Measurements from ENCODE around the gene CD63.
A peak's percentile ranks its signal among the peaks of the same experiment; 100 is the strongest.

The CD63 gene

DNA sequence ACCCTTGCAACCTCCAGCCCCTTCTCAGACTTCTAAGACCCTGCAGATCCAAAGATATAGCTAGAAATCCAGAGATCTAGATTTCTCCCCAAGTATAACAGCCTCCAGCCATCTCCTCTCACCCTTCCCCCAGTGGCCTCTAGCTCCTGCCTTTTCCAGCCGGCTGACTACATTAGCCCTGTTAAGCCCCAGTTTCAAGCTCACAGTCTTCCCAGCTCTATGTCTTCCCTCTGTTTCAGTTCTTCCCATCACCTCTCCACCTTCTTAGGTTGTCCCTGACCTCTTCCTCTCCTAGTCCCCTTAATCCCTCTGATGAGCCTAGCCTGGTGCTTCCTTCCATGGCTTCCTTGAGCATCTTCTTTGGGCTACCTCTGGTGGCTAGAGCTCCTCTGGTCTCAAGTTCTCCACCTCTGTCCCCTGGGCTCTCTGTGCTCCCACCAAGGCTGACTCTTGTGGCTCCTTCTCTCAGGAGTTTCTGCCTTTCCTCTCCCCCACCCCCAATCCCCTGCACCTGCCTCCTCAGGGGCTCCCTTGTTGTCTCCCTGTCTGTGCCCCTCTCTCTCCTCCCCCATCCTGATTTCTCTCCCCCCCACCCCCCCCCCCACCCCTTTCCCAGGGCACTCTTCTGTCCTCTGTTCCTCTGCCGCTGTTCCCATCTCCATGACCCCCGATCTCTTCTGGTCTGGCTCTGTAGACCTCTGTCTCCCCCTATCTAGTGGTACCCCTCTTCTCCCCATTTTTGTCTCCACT is 13.3 kb upstream of the CD63 start:
- no peak for DNase-seq

DNA sequence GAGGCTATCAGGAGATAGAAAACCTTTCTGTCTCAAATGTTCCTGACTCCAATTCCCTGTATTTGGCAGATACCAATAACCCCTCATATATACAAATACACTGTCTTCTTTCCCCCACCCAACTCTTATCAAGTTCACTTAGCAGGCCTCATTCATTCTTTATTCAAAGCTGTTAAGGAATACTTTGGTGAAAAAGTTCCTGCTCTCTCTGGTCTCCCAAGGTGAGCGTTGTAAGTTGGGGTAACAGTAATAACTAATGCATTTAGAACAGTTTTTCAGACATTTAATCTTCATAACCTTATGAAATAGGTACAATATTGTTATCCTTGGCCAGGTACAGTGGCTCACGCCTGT is 10.2 kb upstream of the CD63 start:
- no peak for DNase-seq

DNA sequence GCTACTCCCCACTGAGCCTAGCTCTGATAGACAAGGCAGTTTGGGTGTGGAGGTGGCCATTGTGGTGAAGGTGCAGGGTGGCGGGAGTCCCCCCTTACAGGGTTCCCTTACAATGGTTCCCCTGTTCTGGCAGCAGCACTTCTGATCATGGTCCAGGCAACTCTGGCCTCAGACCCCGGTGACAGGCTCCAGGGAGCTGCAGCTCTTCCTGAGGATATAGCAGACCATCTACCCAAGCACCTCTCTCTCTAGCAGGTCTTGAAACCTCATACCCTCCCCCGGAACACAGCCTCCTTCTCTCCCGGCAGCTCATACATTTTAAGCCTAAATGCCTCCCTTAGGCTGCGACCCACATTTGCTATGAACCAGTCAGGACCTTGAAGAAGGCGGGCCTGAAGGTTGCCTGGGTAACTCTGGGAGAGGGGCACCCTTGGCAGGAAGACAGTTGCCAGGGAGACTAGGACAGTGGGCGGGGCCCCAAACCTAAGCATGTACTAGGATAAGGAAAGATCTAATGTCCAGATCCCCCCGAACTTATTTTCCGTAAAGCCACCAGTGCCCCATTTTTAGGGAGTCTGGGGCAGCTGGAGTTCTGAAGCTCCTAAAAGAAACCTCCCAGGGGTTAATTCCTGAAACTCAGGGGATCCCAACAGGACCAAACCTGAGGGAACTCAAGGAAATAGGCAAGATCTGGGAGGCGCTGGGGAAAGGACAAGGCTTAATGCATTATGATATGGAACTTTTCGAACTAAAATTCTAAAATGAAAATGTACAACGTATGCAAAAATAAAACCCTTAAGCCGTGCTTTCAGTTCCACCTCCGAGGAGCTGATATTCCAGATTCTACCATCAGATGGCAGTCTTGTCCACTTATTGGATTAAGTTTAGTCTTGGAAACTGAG is 9.6 kb upstream of the CD63 start:
- DNase-seq: peak in 54 of 56 donors; percentile 33 to 94 (median 78)

DNA sequence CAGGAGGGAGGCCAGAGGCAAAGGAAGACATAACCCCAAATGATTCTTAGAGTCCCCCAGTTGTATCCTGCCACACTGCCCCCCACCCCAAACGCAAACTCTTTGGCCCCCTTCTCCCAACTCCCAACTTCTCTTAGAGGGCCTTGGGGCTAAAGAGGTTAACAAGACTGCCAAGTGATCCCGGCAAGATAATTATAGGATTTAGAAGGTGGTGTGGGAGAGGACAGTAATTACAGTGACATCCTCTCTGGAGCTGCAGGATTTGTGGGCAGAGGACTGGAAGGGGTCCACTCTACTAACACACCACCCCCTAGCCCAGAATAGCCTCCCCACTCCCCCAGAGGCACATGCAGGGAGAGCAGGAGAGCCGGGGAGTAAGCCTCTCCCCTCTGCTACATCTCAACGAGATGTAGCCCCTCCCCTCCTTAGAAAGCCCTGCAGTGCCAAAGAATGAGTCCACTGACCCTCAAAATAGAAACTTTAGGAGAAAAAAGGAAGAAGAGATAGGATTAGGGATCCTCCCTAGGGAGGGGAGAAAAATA is 8.8 kb upstream of the CD63 start:
- peak in 4 of 56 donors; percentile 41 to 58 (median 50) for DNase-seq

DNA sequence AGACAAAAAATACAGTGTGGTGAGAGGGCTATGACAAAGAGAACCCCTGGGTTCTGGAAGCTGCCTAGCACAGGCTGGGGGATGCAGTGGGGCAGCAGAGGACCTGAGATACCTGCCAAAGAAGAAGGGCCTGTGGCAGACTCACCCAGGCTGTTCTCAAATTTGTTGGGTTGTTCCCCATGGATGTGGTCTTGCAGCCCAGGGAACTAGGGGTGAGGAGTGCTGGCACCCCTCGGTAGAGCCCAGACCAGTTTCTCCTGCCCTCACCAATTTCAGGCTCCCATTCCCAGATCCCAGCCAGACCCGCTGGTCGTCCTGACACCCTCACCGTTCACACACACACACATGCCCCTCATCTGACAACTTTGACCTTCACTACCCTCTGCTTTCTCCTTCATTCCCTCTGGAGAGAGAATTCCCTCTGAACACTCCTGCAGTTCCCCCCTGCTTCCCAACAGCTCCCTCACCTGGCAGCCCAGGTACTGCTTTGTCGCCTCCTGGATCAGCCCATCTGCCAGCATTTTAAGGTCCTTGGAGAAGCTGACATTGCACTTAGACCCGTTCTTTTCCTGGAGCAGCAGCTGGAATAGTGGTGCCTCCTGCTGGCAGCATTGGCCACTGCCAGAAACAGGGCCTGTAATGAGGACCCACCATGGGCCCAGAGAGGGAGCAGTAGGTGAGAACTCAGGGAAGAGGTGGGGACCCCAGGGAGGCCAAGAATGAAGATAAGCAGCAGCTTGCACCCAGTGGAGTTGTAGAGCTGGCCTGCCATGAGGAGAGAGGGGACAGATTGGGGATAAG is 8.2 kb upstream of the CD63 start:
- peak in 45 of 56 donors; percentile 17 to 79 (median 43) for DNase-seq

DNA sequence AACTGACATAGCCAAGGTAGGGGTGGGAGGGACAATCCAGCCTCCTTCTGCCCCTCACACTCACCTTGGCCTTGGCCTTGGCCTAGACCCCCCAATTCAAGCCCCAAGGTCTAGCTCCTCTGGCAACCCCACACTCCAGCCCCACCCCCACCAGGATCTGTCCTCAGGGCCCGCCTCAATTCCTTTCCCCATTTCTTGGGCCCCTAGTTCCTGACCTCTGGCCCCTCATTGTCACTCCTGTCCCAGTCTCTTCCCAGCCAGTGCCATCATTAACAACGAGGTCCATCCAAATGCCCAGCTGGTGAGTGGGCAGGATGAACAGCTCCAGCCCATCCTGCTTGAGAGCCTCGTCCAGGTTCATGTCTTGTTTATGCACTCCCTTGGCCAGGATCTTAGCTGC is 7.3 kb upstream of the CD63 start:
- DNase-seq: no peak

DNA sequence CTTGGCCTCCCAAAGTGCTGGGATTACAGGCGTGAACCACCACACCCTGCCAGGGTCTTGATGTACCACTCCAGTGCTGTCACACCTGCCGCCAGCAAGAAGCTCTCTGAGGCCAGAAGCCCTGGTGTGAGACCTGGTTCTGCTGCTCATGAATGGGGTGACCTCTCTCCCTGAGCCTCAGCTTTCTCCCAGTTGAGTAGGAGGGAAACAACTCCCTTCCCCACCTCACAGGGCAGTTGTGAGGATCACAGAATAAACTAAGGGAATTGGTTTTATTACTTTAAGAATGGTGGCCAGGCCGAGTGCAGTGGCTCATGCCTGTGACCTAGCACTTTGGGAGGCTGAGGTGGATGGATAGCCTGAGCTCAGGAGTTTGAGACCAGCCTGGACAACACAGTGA is 5.8 kb upstream of the CD63 start:
- DNase-seq: no peak

DNA sequence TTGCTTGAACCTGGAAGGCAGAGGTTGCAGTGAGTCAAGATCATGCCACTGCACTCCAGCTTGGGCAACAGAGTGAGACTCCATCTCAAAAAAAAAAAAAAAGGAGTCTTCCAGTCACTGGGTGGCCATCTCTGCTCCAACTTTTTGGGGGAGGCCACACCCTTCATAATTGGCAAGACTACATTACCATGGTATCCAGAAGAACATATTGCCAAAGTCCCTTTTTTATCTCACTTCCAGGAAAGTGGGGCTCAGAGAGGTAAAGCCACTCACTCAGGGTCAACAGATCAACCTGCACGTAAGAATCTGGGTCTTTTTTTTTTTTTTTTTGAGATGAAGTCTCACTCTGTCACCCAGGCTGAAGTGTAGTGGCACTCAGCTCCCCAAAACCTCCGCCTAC is 5.0 kb upstream of the CD63 start:
- DNase-seq: no peak

DNA sequence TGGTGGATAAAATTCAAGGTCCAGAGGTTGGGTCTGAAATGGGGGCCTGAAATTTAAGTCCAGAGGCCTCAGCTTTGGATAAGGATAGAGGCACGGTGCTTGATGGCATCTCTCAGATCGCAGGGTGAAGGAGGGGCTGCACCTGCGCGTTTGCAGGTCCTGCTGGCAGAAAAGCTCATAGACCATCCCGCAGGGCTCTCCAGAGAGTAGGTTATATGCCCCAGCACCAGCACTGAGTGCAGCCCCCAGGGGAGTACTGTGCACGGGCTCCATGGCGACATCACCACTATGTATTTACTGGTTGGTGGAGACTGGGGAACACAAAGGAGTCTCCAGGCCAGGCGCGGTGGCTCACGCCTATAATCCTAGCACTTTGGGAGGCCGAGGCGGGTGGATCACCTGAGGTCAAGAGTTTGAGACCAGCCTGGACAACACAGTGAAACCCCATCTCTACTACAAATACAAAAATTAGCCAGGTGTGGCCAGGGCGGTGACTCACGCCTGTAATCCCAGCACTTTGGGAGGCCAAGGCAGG is 4.3 kb upstream of the CD63 start:
- no peak for DNase-seq

DNA sequence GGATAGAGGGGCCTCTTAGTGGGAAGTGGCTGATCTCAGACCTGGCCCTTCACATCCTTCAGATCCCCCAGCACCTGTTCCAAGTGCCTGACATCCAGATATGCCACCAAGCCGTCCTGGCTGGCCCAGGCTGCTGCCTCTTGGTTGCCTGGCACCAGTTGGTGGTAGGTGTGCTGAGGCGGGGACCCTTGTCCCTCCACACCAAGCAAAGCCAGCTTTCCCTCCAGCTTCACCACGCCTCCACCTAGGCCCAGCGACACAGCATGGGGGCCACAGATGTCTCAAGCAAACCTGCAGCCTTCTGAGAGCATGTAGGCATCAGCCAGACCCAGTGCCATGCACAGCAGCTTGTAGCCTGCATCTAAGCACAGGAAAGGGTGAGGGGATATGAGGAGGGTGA is 3.5 kb upstream of the CD63 start:
- no peak for DNase-seq

DNA sequence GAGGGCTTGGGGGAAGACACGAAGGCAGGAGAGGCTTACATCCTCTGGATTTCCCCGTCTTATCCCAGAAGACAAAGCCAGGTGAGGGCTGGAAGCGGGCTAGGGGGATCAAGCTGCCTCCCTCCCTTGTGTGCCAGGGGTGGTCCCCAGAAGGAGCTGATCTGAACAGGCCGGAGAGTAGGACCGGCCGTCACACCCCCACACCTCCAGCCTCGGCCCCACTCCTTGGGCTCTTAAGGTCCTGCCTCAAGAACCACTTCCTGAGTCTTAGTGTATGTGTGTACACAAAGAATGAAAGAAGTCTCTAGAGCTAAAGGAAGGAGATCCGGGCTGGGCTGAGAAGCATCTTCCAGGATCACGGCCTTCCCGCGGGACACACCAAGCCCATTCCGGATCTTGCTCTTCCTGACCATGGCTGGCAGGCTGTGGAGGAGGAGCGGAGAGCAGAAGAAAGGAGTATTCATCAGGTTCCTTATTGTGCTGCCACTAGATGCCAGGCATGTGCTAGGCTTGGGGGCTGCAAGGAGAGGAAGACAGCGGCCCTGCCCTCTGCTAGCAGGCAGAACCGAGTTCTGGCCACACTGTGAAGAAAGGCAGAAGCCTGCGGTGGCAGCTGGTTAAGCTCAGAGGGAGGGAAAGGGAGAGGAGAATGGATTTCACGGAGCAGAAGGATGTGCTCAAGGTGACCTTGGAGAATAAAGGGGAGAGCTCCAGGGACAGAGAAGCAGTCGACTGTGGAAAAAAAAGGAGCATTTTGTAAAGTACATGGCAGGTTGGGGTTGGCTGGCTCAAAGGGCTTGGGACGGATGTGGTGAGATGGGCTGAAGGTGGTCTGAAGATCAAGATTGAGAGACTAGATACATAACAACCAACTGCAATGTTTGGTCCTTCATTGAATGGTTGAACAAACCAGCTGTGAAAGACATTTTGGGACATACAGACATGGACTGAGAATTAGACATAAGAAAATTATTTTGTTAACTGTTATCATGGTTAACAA is 1.3 kb upstream of the CD63 start:
- DNase-seq: peak in 51 of 56 donors; percentile 31 to 83 (median 68)

DNA sequence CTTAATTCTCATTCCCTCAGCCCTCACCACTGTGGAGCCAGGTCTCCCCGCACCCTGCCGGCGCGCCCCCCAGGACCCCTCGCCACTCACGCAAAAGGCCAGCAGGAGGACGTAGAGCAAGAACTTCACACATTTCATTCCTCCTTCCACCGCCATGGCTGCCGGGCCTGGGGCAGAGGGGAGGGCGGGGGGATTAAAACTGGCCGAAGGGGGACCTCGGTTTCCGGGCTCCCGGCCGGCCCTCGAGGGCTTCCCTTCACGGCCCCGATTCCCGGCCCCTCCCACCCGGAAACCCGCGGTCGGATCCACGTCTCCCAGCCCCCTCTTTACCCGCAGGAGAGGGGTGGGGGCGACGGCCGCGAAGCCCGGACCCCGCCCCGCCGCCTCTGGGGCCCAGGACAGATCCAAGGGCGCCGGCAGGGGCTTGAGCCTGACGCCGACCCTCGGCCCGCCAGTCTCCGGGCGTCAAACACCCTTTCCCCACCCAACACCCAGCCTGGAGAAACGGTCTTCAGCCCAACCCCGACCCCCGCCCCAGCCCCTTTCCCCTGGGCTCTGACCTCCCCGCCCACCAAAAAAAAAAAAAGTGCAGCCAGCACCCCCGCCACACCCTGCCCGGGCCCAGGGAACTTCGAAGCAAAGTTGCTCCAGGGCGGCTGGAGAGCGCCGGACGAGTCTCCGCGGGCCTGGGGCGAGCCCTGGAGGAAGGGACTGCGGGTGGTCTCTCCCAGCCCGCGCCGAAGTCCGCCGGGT is 447 bp downstream of the CD63 start:
- peak in 49 of 56 donors; percentile 31 to 87 (median 66) for DNase-seq

DNA sequence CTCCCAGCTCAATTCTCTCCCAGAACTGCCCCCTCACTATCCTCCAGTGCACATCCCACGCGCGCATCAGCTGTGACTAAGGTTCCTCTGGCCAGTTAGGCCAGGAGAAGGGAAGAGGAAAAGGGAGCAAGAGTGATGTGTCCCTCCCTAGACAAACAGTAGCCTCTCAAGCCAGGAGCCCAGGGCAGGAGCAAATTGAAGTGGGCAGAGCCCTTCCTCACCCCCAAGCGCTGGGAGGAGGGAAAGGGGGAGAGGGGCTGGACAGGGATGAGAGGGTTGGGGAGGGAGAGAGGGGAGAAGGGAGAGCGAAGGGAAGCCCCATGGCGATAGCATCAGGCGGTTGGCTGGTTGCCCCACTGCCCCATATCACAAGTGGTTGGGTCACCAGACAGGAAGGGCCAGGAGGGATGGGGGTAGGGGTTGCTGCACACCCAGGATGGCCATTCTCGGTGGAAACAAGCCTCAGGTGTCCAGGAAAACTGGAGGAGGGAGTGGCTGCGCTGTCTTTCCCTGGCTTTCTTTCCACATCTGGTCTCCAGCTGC is 1.1 kb downstream of the CD63 start:
- peak in 15 of 56 donors; percentile 12 to 67 (median 45) for DNase-seq

DNA sequence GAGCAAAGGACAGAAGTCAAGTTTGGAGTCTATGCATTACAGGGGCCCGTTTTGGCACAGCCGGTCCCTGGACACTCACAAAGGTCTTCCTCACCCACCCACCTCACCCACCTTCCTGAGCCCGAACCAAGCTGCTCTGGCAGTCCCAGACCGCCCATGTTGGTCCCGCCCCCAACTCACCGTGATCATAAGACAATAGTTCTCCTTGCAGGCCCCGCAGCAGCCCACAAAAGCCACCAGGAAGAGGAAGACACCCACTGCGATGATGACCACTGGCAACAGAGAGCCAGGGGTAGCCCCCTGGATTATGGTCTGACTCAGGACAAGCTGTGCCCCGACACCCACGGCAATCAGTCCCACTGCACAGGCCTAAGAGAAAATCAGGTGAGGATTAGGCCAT is 1.8 kb downstream of the CD63 start:
- DNase-seq: no peak

DNA sequence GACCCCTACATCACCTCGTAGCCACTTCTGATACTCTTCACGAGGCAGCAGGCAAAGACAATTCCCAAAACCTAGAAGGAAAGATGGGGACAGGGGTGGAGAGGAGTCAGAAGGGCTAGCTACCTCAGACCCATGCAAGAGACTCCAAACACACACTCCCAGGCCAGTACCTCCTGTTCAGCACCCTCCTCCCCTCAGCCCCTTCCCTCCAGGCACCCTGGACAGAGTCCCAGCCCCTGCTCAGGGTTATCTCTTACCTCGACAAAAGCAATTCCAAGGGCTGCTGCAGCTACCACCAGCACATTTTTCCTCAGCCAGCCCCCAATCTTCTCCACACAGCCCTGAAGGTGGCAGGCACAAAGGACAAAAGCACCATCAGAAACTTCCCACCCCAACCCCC is 3.3 kb downstream of the CD63 start:
- DNase-seq: no peak

DNA sequence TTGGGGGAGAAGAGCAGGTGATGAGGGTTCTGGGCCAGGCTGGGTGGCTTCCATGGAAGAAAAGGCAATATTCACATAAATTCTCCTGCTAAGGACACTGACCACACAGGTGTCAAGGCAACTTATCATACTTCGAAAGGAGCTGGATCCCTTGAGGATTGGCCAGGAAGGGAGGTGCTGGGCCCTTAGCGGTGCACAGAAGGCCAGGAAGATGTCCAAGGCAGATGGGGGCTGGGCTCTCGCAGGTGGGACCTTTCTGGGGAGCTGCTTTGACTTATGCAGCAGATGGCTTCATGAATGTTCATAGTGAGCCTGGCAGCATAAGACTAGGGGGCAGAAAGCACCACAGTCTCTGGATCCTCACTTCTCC is 3.9 kb downstream of the CD63 start:
- no peak for DNase-seq

DNA sequence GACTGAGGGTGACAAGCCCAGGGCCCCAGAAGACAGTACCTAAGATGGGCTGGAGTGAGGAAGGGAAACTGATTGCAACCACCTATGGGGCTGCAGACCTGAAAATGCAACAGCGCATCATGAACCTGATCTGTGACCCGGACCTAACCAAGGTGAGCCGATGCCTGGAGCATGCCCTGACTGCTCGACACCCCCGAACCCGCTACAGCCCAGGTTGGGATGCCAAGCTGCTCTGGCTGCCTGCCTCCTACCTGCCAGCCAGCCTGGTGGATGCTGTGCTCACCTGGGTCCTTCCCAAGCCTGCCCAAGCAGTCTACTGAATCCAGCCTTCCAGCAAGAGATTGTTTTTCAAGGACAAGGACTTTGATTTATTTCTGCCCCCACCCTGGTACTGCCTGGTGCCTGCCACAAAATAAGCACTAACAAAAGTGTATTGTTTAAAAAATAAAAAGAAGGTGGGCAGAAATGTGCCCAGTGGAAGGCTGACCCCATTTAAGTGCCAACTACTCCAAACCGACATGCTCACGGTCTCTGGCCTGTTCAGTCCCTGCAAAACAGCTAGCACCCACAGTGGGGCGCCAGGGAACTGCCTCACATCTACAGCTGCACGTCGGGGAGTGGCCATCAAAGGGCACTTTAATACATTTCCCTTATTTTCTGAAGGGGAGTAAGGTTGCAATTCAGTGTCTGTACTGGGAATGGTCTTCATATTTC is 4.4 kb downstream of the CD63 start:
- DNase-seq: peak in 40 of 56 donors; percentile 6 to 79 (median 38)

DNA sequence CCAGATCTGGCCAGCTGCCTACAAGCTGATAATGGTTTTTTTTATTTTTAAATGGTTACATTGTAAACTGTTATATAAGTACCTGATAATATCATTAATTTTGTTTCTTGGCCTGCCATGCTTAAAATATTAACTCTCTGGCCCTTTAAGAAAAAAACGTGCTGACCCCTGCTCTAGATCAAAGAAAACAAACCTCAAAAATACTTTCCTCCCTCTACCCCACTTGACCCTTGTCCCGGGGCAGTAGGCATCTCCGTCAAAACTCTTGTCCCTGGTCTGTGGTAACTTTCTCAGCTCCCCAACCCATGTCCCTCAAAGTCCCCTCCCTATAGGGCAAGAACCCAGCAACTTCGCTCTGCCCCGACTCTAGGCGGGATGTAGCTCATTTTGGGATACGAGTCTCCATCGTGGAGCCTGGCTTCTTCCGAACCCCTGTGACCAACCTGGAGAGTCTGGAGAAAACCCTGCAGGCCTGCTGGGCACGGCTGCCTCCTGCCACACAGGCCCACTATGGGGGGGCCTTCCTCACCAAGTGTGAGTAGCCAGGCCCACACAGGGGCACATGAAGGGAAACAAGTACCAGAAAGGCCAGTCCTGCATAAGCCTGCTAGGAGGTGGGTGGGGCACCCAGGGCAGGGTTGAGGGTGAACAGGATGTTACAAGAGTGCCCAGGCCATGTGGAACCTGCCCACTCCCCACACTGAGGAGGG is 5.1 kb downstream of the CD63 start:
- no peak for DNase-seq

All from nucleus accumbens (tissue), 56 donors.